ENCODE measurements around the gene PRDM4. TPM values are rescaled to one million over a fixed set of nuclear protein-coding genes. Genes with fewer than 3 reads are reported as not detected.
A peak's percentile ranks its signal among the peaks of the same experiment; 100 is the strongest.

Gene PRDM4
- total and polyA plus RNA-seq, 2 of the 13 experiments (the other 11 are each of a cell fraction or from before 2014, with no cell fraction given) = 9.9 to 15.3 TPM

DNA sequence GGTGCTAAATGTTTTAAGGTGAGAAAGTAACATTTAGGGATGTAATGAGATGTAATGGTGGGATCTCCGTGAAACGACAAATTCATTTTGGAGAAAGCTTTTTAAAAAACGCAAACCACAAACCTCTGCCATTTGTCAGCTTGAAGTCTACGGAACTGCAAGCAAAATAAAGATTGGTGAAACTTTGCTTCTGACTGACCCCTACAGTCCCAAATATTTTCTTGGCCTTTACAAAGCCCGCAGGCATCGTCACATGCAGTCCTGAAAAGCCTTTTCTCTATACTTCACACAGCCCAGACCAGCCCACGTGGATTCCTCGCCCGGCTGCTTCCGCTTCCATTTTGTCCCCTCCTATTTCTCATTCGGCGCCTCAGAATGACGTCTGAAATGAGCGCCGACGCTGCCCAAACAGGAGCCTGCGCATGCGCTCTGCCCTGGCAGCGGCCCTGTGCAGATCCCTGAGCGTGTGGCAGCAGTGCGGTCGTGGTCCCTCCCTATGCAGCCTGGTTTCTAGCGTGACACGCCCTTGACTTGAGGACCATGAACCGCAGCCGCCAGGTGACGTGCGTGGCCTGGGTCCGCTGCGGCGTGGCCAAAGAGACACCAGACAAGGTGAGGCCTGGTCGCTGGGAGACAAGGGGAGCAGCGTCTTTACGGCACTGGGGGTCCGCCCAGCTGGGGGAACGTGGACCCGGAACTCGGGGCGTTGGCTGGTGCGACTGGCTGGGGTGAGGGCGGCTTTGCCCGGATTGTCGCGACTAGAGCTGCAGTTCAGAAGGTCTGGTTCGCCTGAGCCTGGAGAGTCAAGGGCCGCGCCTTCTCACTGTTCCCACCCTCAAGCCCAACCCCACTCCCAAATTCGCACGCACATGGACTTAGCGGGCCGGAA lies 75.3 kb downstream of the PRDM4 start, which contains the start of gene PWP1 (continued):
- TF ChIP-seq KDM2A (CRISPR knock-in tag; IDR thresholded peaks at IDR 0.05; ENCODE audit: borderline replicate concordance, low read depth) (peak; percentile 91), ZSCAN31 (CRISPR knock-in tag; IDR thresholded peaks at IDR 0.05; ENCODE audit: low read depth) (no peak), ZNF274 (CRISPR knock-in tag; IDR thresholded peaks at IDR 0.05) (peak; percentile 89; the same call in 1 of the 2 replicates), AFF4 (CRISPR knock-in tag; IDR thresholded peaks at IDR 0.05) (no peak), HIVEP1 (CRISPR knock-in tag; IDR thresholded peaks at IDR 0.05) (peak; percentile 78), ATF4 (CRISPR knock-in tag; IDR thresholded peaks at IDR 0.05) (no peak; a peak in 1 of 4 replicates), RFX3 (CRISPR knock-in tag; IDR thresholded peaks at IDR 0.05) (no peak; the same call in 1 of the 2 replicates), RFX1 (IDR thresholded peaks at IDR 0.05) (peak; percentile 33; the same call in 1 of the 2 replicates), ZNF879 (CRISPR knock-in tag; IDR thresholded peaks at IDR 0.05) (peak; percentile 92), GMEB1 (CRISPR knock-in tag; IDR thresholded peaks at IDR 0.05; ENCODE audit: borderline replicate concordance) (peak; percentile 91), CCDC6 (CRISPR knock-in tag; IDR thresholded peaks at IDR 0.05) (peak; percentile 76), MTA3 (CRISPR knock-in tag; IDR thresholded peaks at IDR 0.05) (no peak), ZFP82 (CRISPR knock-in tag; IDR thresholded peaks at IDR 0.05; ENCODE audit: borderline replicate concordance) (peak; percentile 85)
- TF ChIP-seq, protein P1, sequence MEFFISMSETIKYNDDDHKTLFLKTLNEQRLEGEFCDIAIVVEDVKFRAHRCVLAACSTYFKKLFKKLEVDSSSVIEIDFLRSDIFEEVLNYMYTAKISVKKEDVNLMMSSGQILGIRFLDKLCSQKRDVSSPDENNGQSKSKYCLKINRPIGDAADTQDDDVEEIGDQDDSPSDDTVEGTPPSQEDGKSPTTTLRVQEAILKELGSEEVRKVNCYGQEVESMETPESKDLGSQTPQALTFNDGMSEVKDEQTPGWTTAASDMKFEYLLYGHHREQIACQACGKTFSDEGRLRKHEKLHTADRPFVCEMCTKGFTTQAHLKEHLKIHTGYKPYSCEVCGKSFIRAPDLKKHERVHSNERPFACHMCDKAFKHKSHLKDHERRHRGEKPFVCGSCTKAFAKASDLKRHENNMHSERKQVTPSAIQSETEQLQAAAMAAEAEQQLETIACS (CRISPR knock-in tag; IDR thresholded peaks at IDR 0.05) = no peak
- TF ChIP-seq, protein P2, sequence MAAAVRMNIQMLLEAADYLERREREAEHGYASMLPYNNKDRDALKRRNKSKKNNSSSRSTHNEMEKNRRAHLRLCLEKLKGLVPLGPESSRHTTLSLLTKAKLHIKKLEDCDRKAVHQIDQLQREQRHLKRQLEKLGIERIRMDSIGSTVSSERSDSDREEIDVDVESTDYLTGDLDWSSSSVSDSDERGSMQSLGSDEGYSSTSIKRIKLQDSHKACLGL (CRISPR knock-in tag; IDR thresholded peaks at IDR 0.05) = peak; percentile 94
